Stimulated activated CD8-positive, alpha-beta memory T cell treated with anti-CD3 and anti-CD28 coated beads, Interleukin-7, amount 100 ng/mL, for 4 hours (primary cell): ENCODE data around the gene ANGEL1.

Source experiments
- DNase-seq, 2 donors: peaks; one replicate each; pipeline ENCODE4 v3.0.0-alpha.2; 2020; ENCODE audit warnings: low read depth in 2 of 2

ANGEL1 gene

GRCh38 chr14:76812422-76813383 is at the start of gene ANGEL1:
ANGEL1 (minus strand) TSS chr14:76812882; CDS start chr14:76812827, 55 bp downstream.
- peak; percentile 94 to 97 for DNase-seq

DNA sequence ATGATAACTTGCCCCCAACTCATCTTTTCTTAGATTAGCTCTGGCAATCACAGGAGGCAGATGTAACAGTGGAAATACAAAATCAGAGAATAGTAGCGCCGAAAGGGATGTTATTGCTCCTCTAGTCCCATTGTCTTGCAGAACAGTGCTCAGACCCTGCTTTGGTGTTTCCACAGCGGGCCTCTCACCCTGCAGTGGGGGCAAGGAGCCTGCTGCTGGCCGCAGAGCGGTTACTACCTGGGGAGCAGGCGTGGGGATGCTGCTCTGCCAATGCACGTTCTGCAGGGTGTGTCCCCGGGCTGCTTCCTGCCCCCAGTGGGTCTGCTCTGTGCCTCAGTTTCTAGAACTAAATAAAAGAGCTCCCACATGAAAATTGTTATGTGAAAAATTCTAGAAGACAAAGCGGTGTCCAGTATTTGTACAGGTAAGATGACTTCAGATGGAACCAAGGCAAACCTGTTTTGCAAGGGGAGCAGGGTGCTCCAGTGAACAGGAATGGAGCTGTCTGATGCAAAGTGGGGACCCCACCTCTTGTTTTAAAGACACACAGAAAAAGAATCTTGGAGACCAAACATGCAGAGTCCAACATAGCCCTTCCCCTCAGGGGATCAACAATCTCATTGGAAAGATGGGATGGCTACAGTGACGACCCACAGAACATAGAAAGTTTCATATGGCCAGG is 49.0 kb upstream of the ANGEL1 start:
- no peak for DNase-seq

DNA sequence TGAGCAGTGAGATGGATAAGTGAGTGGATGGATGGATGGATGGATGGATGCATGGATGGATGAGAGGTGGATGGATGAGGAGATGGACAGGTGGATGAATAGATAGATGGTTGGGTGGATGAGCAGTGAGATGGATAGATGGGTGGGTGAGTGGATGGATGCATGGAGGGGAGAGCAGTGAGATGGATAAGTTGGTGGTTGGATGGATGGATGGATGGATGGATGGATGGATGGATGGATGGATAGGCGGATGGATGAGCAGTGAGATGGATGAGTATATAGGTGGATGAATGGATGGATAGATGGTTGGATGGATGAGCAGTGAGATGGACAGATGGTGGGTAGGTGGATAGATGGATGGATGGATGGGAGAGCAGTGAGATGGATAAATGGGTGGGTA is 44.1 kb upstream of the ANGEL1 start:
- no peak for DNase-seq

GRCh38 chr14:76855066-76855465 is 42.4 kb upstream of the ANGEL1 start:
- DNase-seq: no peak

DNA sequence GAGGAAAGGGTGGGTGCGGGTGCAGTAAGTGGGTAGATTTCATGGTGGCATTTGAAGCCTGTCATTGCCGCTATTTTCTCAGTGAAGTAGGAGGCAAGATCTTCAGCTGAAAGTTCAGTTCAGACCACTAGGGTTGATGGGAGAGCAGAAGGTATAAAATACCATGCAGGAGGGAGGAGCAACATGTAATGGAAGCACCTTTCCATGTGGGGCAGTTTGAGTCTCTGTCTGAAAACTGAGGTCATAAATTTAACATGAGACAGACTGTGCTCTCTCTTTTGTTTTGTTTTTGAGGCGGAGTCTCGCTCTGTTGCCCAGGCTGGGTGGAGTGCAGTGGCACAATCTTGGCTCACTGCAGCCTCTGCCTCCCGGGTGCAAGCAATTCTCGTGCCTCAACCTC is 36.2 kb upstream of the ANGEL1 start:
- no peak for DNase-seq

DNA sequence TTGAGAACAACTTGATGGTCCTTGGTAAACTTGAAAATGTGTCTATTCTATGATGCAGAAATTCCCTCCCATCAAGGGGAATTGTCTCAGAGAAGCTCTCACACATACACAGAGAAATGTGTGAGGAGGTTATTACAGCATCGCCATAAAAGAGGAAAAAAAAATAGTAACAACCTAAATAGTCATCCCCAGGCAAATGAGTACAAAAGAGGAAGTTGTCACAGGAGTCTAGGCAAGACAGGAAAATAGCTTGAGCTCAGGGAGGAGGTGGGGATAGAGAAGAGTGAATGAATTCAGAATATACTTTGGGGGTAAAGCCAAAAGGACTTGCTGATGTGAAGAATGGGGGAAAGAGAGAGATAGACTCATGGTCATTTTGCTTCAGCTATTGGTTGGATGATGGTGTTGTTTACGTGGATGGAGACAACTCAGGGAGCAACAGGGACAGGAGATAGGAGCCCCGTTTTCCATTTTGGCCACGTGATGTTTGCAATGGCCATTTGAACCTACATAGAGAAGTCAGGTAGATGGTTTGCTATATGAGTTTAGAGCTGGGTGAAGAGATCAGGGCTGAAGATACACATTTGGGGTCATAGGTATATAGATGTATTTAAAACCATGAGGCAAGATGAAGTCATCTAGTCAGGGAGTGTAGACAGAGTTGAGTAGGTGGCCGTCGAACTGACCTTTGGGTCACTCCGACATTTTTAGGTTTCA is 33.8 kb upstream of the ANGEL1 start:
- DNase-seq: no peak

DNA sequence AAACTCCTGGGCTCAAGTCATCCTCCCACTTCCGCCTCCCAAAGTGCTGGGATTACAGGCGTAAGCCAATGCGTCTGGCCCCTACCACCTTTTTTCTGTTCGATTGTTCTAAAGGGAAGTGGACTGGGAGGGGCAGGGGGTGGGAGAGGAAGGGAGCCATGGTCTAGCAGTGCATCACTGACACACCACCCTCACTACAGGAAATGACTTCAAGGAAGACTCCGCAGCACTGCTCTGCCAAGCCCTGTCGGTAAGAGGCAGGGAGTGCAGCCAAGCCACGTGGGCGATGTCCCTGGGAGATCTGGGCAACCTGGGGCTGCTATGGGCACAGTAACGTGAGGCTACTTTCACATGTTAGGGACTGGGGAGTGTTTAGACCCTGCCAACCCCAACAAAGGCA is 31.5 kb upstream of the ANGEL1 start:
- peak; percentile 18 to 43 for DNase-seq

DNA sequence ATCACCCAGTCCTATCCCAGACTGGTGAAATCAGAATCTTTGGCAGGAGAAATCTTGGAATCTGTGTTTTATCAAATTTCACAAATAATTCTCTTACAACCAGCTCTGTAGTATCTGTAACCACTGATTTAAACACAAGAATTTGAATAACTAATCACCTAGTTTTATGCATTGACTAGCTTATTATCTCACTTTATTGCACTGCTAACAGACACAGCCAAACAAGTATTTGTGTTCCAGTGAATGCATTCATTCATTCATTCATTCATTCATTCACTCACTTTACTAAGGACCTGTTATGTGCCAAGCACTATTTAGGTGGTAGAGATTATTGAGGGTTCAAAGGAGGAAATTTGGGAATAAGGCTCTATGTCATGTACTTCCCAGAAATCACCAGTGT is 29.7 kb upstream of the ANGEL1 start:
- no peak for DNase-seq

GRCh38 chr14:76837524-76837923 is 24.8 kb upstream of the ANGEL1 start:
- DNase-seq: no peak

GRCh38 chr14:76836029-76836630 is 23.4 kb upstream of the ANGEL1 start:
- DNase-seq: no peak

DNA sequence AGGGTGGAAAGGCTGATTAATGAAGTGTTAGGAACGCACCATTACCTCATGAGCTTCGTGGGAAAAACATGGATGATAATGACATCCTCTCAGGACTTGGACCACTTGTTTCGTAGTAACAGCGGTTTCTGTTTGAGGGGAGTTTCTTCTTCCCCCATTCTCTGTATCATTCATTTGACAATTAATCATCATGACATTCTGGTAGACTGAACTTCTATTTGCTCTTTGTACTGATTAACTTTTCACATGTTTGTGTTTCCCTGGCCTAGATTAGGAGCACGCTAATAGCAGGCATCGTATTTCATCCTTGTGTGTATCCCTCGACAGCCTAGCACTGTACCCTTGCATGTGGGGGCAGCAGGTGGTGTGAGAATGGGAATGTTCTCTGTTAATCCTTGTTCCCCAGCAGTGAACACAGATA is 21.6 kb upstream of the ANGEL1 start:
- no peak for DNase-seq

- DNase-seq: no peak
Observed at GRCh38 chr14:76833011-76833410, 20.3 kb upstream of the ANGEL1 start.

DNA sequence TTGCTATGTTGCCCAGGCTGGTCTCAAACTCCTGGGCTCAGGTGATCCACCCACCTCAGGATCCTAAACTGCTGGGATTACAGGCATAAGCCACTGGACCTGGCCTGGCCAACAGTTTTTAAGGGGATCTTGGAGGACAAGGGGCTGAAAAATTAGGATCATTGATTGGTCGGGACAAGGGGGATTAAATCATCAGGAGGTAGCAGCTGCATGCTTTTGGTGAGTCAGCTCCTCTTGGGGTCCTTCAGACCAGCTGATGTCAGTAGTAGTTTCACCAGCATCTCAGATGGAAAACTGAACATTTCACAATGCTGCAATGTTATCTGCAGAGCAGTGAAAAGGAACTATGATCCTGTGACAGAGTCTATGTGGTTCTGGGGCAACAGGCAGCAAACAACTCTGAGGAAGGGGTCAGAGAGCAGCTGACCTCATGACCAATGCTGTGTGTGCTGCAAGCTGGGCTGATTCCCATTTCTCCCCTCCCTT is 19.9 kb upstream of the ANGEL1 start:
- no peak for DNase-seq

GRCh38 chr14:76830556-76830955 is 17.9 kb upstream of the ANGEL1 start:
- no peak for DNase-seq

DNA sequence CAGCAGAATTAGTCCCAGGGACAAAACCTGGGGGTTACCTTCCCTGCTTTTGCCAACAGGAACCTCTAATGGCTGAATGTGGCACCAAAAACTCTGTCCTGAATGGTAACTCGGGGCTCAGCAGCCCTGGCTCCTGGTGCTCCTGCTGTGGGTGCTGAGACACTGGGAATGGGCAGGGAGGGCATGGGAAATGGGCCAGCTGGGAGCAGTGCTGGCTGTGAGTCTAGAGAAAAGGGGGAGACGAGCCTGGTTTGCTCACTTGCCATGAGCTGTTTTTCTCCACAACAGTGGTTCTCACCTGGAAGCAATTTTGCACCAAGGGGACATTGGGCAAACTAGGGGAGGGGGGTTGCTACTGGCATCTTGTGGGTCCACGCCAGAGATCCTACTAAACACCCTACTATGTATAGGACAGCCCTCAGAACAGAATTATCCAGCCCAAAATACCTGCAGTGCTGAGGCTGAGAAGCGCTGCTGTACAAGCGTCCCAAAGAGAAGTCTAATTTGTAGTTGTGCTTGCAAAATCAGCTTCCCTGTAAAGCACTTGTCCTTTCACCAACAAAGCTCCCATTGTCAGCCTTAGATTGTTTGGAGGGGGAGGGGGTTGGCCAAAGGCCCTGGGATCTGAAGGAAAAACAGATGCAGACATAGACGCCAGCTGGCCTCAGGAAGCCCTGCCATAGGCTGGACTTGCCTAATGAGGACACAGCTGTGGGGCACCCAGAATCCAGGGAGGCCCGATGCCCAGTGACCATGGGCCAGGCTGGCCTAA is 17.2 kb upstream of the ANGEL1 start:
- DNase-seq: no peak

DNA sequence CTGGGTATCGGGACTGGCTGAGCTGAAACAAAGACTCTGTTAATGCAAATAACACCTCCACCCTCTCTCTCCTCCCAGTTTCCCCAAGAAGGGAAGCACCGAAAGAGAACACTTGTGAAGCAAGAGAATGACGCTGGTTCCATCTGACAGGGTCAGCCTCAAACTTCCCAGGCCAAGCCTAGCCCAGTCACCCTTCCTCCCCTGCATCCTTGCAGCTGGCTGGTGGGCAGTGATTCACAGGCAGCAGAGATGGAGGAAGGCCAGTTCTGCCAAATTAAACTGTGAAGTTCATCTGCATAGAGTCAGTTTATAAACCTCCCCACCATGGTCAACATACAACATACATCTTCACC is 16.3 kb upstream of the ANGEL1 start:
- DNase-seq: no peak

DNA sequence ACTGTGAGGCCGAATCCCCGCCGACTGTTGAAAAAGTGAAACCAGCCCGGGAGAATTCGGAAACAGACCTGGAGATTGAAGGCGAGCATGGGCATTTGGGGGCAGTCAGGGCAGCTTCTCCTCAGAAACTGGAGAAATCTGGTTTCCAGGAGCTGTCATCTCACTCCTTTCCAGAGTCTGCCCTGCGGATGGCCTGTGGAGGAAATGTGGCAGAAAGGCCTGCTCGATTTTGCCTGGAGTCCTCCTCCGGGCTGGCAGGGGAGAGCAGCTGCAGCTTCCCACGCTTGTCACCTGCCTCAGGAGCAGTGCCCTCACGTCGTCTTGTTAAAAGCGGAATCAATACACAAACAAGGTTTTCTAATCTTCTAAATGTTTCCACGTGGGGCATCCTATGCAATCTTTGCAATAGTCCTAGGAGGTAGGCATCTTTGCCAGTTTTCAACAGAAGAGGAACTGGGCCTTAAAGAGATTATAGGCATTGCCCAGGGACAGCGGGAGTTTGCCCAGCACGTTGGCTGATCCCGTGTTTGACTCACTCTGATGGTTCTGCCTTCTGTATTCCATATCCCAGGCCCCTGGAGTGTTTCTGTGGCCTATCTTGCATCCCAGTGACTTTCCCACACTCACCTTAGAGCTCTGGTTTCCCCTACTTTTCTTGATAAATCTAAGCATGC is 15.8 kb upstream of the ANGEL1 start:
- DNase-seq: no peak

- no peak for DNase-seq
Observed at GRCh38 chr14:76827696-76828296, 15.1 kb upstream of the ANGEL1 start.

DNA sequence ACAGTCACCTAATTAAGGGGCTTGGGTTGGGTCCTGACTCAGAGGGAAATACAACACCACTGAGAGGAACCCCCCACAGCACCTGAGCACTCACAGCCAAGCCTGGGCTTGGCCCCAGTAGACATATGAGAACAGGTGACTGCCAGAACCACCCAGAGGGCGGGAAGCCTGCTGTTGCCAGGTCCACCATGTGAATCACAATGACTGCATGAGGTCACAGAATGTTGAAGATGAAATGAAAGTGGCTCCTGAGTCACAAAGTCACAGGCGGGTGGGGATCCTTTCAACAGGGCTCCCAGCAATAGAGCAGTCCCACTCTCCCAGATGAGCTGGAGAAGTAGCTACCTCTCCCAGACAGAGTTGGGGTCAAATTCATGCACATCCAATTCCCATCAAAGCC is 13.4 kb upstream of the ANGEL1 start, which contains the start of gene LRRC74A:
Gene LRRC74A, plus strand, starts transcription at position 287 of the 400 bp plus-strand sequence. CDS start 290 bp downstream, outside the sequence.
- no peak for DNase-seq

GRCh38 chr14:76820700-76821099 is 8.0 kb upstream of the ANGEL1 start:
- DNase-seq: no peak
